Stimulated activated CD8-positive, alpha-beta memory T cell treated with anti-CD3 and anti-CD28 coated beads, Interleukin-7, amount 100 ng/mL, for 24 hours (primary cell): ENCODE measurements around the gene ST14.
"Not testable (repeated sequence)": the region's sequence is repeated elsewhere in the genome, so short reads cannot be mapped to it uniquely, and the experiment has no call there.

ENCODE experiments used
- DNase-seq: peaks from one replicate; pipeline ENCODE4 v3.0.0-alpha.2; 2020; ENCODE audit warnings: low read depth

The ST14 gene

DNA sequence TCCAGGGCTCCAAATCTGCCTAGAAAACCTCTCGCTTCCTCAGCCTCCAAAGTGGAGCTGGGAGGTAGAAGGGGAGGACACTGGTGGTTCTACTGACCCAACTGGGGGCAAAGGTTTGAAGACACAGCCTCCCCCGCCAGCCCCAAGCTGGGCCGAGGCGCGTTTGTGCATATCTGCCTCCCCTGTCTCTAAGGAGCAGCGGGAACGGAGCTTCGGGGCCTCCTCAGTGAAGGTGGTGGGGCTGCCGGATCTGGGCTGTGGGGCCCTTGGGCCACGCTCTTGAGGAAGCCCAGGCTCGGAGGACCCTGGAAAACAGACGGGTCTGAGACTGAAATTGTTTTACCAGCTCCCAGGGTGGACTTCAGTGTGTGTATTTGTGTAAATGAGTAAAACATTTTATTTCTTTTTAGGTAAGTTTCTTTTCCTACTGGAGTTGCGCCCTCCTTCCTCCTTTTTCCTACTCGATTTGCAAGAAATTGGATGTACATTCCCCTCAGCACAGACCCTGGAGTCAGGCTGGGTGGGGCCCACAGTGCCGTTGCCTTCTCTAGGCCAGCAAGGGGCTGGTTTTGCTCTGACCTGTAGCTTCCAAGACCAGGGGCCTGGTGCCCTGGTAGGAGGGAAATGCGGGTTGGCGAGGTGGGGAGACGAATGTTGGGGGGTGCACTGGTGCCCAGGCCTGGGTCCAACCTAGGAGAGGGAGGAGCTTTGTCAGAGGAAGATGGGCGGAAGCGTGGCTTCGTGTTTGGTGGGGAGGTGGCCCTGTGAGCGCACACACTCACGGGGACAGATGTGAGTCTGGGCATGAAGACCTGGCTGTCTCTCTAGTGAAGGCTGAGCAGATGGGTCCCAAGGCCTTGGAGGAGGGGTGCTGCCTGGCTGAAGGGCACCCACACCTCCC is 50.6 kb downstream of the ST14 start:
- no peak for DNase-seq

DNA sequence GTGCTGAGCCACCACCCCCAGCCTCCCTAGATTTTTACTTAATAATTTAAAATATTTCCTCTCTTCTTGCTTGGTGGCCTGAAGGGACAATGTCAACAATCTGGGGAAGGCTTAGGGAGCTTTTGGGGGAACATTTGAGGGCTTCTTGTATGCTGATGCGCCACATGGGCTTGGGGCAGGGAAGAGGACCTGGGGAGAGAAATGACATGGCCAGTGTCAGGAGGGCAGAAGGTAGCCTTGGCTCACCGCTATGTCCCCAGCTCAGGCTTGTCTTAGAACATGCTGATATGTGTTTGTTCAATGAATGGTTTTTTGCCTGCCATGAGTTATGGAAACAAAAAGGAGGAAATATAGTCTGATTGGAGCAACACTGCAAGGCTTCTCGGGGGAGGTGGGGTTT is 51.6 kb downstream of the ST14 start:
- no peak for DNase-seq

DNA sequence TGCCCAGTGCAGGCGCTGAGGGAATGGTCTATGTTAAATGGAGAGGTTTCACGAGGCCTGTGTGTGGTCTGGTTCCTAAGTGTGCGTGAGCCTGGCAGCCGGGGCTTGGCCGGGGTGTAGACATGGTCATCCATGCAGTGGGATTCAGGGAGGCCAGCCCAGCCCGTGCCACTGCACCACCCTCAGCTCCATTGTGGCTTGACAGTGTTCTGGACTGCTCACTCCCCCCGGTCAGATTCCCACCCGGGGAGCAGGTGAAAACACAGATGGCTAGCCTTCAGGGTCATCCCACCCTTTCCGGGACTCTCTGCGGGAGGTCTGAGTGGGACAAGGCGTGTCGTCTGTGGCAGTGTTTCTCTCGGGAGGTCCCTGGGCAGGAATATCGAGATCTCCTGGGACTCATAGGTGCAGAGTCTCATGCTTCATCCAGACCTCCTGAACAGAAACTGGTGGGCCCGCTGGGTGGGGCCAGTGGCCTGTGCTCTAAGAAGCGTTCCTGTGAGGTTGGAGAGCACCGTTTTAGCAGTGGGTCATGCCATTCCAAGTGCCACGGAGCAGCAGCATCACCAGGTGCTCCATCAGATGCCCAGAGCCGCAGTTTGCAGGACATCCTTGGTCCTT is 52.3 kb downstream of the ST14 start:
- DNase-seq: no peak

DNA sequence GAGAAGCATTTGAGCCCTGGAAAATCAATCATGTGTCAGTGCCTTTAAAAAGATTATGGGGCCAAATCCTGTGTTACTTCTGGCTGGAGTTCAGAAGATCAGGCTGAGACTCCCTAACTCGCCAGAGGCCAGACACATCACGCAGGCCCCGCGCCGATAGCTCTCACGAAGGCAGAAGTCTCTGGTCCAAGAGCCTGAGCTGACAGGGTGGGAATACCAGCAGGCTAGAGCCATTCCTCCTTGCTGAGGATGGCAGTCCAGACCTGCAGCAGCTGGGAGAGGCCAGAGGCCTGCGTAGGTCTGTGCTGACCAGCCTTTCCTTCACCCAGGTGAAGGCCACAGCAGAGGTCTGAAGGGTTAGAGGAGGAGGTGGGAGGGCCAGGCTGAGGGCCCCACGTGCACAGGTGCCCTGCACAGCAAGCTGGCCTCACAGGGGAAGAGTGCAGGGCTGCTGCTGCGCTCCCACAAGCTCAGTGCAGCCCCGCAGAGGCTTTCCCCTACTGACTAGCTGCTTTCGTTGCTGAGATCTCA is 52.9 kb downstream of the ST14 start:
- no peak for DNase-seq

DNA sequence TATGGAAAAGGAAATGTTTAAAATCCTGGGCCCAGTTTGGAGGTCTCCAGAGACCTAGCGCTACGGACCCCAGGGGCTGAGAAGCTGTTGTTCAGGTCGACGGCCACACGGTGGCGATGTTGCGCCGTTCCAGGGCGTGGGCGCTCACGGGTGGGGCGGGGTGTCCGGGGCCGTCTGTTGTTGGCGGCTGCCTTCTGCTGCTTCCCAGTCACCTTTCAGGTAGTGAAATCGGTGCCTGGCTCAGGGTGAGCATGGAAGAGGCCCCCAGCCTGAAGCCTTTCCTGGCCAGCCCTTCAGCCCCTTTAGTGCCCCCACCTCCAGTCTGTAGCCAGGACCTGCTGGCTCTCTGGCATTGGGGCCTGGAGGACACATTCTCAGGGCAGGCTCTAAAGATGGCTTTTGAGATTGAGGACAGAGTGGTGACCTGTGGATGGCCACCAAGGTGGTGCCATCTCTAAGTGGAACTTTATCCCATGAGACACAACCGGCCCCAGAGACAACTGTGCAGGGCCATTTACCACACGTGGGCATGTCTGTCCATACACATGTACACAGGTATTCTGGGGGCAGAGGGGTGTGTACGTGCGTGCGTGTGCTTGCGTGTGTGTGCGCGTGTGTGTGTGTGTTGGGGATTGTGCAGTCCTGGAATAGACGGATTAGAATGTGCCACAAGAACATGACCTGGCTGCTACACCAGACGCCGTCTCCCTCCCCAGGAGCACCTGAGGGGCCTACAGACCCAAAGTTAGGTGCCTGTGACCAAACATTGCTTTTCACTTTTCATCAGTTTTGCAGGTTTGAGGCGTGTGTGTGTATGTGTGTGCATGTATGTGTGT is 53.8 kb downstream of the ST14 start:
- DNase-seq: peak; percentile 44

DNA sequence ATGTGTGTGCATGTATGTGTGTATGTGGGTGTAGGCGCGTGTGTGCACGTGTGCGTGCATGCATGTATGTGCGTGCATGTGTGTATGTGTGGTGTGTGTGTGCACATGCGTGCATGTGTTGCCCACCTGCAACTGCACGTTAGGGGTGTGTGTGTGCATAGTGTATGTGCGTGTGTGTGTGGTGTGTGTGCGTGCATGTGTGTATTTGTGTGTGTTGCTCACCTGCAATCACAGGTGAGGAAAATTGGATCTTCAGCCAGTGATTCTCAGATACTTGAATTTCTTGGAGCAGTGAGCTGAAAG is 54.3 kb downstream of the ST14 start:
- DNase-seq: no peak

DNA sequence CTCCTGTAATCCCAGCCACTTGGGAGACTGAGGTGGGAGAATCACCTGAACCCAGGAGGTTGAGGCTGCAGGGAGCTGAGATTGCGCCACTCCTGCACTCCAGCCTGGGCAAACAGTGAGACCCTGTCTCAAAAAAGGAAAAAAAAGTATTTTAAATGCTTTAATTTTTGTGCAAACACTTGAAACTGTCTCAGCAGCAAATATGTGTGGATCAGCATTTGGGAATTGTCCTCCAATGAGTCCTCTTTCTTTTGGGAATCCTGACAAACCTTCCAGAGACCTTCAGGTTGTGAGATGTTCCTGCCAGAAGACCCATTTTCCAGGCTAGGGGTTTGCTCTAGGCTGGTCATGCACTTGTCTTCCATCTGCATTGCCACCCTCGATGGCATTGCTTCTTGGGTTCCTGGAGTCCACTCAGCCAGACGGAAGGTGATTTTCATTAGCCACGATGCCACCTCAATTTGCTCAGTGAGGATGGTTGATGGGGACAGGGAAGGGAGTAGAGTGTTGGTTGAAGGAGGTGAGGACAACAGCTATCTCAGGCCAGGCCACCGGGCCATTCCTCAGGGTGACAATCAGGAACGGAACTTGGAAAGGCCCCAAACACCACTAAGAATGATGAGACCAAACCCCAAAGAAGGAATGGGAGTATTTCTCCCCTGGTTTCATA is 55.4 kb downstream of the ST14 start:
- no peak for DNase-seq

DNA sequence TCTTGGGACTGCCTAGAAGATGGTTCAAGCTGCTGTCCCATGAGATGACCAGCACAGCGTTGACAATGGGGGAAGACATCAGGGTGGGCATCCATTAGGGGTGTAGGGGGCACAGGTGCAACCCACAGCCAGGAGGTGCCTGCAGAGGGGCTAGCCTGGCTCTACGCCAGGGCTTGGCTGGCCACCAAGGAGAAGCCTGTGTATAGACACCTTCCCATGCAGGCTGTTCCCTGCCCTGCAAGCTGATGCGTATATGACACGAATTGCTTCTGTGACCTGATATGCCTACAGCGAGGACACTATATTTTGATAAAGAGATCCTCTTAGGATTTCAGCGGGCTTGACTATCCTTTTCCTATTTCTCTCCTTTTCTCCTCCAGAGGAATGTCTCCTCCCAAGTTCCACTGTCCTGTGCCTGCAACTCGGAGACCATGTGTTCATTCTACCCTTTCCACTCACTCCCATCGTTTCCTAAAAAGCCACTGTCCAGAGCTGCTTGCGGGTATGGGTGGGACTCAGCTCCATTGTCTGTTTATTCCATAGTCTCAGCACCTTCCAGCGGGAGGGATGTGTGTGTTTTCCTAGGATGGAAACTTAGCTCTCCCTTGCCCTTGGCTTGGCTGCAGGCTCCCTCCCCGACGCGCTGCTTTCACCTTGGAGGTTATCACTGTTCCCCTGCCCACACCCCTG is 56.1 kb downstream of the ST14 start:
- DNase-seq: no peak

DNA sequence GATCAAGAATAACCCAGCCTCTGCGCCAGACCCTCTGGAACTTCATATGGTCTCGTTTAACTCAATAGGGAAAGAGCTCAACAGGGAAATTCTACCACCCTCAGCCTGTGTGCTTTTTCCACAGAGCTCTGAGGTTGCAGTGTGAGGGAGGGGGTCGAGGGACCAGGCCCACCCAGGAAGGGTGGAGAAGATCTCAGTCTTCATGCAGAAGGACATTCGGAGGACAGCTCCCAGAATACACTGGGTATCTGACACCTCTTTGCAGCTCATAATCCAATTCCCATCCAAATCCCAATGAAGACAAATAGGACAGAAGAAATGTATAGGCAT is 56.6 kb downstream of the ST14 start:
- DNase-seq: no peak

DNA sequence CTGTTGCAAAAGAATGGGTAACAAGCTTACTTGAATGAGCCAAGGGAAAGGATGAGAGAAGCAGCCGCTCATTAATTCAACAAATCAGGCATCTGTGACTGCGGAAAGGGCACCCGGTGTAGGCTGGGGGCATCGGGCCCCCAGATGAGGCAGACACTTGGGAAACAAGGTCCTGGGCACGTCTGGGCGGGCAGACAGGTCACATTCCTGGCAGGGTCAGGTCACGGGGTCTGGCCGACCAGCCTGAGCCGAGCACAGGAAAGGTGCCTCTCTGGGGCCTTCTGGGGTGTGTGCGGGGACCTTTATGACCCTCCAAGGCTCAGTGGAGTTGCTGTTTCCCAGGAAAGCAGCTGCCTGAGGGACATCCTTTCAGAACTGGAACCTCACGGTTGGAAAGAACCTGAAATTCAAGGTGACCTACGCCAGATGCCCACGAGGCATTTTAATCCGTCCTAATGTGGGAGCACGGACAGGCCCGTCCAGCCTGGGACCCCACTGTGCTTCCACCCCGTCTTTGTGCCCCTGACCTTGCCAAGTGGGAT is 57.1 kb downstream of the ST14 start:
- no peak for DNase-seq

DNA sequence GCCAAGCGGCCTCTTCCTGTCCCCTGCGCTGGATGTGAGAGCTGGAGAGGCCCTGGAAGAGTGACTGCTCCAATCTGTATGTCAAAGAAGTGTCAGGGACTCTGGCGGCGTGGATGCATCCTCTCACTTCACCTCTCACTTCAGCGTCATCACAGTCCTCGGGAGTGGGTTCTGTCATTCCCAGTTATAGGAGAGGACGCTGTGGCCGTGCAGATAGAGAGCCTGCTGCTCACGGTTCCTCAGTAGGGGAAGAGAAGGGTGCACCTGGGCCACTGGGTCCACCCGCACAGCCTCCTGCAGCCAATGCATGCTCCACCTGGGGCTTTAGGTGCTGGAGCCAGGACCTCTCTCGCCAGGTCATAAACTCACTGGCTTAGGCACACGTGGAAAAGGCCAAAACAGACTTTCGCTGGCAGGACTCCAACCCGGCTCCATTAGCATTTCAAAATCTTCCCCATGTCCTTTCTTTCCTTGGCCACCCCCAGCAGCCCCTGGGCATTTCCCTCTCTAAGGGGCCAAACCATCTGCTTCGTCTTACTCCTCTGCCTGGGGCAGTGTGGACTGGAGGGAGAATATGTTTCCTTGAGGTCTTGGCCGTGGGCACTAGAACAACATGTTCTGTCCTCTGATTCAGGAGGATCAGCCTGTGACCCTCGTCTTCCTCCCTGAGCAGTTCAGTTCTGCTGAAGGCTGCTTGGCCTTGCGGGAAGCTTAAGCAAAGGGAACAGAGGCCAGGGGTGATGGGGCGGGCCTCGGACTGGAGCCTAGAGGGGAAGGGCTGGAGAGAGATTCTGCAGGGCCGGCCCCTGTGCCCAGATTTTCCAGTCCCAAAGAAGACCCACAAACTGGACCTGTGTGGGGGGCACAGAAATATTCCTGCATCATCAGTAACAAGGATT is 57.8 kb downstream of the ST14 start:
- no peak for DNase-seq

DNA sequence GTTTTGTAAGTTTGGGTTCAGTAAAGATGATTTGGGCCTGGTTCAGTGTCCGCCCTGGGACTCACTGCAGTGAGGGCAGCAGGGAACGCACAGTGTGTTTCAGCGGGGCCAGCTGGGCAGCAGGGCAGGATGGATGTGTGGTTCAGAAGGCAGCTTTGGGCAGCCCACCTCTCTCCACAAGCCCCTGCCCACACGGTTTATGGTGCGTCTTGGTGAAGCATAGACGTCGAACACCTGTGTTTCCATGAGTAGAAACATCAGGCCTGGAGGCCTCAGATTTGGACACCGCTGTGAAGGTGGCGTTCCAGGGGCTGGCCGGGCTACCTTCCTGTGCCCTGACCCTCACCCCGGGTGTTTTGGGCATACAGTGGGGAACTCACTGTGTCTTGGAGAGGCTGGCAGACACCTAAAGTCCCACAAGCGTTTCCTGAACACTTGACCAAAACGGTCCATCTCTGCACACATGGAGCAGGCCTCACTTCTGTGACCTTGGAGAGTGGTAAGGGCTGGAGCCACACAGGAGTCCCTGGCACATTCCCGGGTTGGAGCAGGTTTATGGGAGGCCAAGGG is 59.0 kb downstream of the ST14 start:
- DNase-seq: no peak

DNA sequence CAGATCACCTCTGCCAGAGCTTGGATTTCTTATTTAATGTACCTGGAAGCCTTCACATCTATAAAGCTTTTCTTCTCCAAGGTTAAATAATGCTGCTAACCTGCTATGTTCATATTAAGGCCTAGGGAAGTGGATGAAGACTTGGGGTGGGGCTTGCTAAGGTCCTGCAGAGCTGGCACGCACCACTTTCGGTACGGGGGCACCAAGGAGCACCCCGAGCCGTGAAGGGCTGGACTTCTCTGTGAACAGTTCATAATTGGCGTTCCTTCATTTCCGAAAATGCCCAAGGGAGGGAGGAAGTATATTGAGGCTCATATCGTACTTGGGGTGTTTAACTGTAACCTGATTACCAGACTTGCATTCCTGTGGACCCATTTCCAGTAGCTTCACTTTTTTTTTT is 59.6 kb downstream of the ST14 start:
- DNase-seq: no peak

DNA sequence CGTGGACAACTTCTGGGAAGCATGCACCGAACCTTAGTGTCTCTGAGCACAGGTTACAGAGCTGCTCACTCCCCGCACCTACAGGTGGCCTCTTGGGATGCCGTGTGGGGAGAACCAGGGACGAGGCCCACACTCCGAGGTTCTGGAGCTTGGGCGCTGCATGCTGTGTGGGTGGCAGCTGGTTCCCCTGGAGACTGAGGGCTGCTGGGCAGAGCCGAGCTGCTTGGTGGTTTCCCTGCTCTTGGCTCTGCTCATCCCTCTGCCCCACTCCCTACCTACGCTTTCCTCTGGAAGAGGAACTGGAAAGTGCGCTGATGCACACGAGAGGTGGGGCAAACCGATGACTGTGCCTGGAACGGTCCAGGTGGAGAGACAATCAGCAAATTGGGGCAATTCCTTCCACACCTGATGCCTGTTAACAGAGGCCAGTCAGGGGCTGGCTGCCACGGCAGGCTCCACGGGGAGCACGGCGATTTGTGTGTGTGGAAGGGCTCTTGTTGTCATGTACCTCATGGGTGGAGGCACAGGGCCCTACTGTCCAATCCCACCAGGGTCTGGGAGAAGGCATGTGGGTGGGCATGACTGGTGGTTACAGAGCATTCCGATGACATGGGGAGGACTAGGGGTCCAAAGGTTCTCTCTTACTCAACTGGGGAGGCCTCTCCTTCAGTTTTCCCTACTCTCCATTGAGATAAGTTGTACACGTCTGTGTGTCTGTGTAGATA is 60.9 kb downstream of the ST14 start:
- no peak for DNase-seq

DNA sequence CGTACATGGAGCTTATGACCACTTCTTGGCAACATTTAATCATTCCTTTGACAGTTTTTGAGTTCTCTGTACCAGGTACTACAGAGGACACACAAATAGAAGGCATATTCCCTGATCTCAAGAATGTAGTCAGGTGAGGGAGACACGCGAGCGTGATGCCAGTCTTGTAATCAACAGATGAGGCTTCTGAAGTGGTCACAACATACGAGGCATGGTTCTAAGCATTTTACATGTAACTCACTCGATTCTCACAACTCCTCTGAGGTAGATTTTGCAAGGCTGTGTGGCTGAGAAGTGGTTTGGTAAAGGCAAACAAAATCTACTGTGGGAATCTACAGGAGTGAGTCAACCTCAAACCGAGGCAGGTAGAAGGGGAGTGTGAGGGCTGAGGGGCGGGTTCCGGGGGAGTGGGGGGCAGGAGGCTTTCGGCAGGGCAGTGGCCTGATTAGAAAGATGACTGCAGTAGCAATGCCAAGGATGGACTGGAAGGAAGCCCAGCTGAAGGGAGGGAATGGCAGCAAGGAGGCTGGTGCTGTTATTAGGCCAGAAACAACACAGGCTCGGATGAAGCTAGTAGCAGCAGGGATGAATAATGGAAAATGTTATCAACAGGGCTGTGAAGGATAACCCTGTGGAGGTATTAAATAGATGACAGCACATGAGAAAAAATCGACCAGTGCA is 63.8 kb downstream of the ST14 start:
- no peak for DNase-seq

DNA sequence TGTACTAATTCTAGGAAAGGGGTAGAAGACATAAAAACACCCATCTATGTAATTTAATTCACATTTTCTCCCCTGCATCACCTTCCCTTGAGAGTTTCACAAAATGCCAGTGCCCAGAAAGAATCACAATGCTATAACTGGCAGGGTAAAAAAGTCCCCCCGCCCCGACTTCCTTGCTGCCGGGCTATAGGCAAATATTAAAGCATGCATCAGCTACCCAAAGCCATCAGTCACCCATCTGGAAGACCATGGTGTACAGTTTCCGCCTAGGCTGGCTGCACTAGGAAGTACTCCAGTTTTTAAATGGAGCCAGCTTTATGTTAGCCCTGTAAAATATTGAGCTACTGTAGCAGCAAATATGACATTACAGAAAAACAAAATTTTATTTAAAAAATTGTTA is 67.8 kb downstream of the ST14 start:
- DNase-seq: no peak

DNA sequence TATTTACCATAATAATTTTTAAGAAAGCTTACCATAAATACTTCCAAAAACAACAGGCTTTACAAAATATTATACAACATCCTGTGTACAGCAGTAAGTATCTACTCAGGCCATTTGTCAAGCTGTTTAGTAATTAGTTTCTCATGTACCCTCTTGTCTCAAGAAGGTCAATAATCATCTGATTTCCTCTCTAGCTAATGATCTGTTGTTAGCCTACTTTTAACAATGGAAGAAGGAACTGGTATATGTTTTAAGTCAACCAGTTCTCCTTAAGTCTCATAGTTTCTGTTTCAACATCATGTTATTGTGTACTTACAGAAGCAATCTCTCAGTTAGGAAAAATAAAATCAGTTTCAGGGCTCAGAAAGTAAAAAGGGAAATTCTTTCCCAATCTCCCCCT is 73.9 kb downstream of the ST14 start:
- DNase-seq: not testable (repeated sequence)

DNA sequence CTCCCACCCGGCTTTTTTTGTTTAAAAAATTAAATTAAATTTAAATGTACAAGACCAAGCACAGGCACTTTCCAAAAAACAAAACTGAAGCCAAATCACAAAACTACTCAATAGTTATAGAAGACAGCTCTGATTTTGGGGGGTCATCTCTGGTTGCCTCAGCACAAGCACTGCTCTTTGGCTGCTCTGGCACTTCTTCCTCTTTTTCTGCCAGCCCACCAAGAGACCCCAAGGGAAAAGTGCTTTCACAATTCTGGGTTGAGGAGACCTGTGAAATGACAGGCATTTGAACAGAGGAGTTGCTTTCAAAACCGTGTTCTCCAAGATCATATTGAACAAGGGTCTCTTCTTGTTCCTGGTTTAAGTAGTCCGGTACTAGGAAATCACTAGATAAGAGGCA is 74.3 kb downstream of the ST14 start:
- DNase-seq: not testable (repeated sequence)

DNA sequence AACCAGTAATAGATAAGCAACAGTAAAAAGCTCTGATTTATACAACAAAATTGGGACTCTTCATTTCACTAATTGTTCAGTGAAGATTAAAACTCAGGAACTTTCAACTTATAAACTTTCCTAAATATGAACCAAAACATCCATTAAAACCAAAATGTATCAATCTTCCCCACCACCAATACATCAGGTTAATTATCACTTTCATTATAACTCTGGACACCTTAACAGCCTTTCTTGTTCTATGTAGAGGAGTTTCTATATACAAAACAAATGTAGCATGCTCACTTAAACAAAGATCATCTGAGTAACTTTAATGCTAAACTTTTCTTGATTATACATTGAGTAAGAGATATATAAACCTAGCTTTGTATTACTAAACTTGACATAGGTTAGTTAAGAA is 74.7 kb downstream of the ST14 start:
- DNase-seq: no peak
